Endothelial cell of umbilical vein (primary cell): ENCODE measurements around the gene TRIM24. TPM values are rescaled to one million over a fixed set of nuclear protein-coding genes. Genes with fewer than 3 reads are reported as not detected.

Experiments
- BruUV-seq: library from RNA; stranded (reverse); fragments of 400-500 nt; replicated peaks from 2 replicates; lab custom pipeline; 2021; lab: Mats Ljungman, UMichigan
- CTCF ChIA-PET: fragments of 300-600, 350-600 bp; sonication (Branson Sonifier 250); formaldehyde crosslinking; loops from one replicate; lab custom pipeline; 2021; ENCODE audit warnings: antibody characterized with exemption, inconsistent platforms; lab: Charles Lee
- POLR2A ChIA-PET: fragments of 300-600, 350-600 bp; sonication (Branson Sonifier 250); formaldehyde crosslinking; loops from one replicate; lab custom pipeline; 2021; ENCODE audit warnings: antibody characterized with exemption, inconsistent platforms; lab: Charles Lee
- DNase-seq: peaks from one replicate; pipeline ENCODE4 v3.0.0-alpha.2; 2011; ENCODE audit warnings: low read depth, low spot score
- FAIRE-seq: peaks from 2 replicates; lab custom pipeline; 2011; peaks lifted over from hg19 to GRCh38; lab: Jason Lieb, UNC
- H2AFZ ChIP-seq: 2 replicates; pipeline ENCODE4 v1.6.0; 2012; ENCODE audit warnings: low read depth, low read length, control low read depth, inconsistent platforms
- H3K27ac ChIP-seq: 2 replicates; pipeline ENCODE4 v1.5.1; 2011; ENCODE audit warnings: low read depth, mild to moderate bottlenecking, control low read depth, low read length, moderate library complexity; ENCODE audit not compliant: insufficient read depth
- H3K27me3 ChIP-seq, 2 experiments: 2 replicates each; pipeline versions ENCODE4 v1.6.0 to v1.6.1; 2011; ENCODE audit warnings: low read length in 2 of 2, mixed read lengths in 1 of 2; ENCODE audit not compliant: control insufficient read depth in 2 of 2, insufficient read depth in 2 of 2
- H3K36me3 ChIP-seq, 2 experiments: 2 replicates in 1 of 2; 3 replicates in 1 of 2; pipeline ENCODE4 v1.5.1; 2011; ENCODE audit warnings: low read length in 2 of 2, mild to moderate bottlenecking in 1 of 2, moderate library complexity in 1 of 2; ENCODE audit not compliant: control insufficient read depth in 2 of 2, insufficient read depth in 2 of 2; ENCODE audit errors: extremely low read depth in 1 of 2
- H3K4me1 ChIP-seq: 3 replicates; pipeline ENCODE4 v1.5.1; 2011; ENCODE audit warnings: mild to moderate bottlenecking, low read length; ENCODE audit not compliant: control insufficient read depth, insufficient read depth; ENCODE audit errors: extremely low read depth
- H3K4me2 ChIP-seq: 2 replicates; pipeline ENCODE4 v1.6.1; 2011; ENCODE audit warnings: low read length, control low read depth, mixed read lengths; ENCODE audit not compliant: insufficient read depth
- H3K4me3 ChIP-seq, 3 experiments: fragments of 200-600 bp in 1 of 3; sonication (generic), shearing (Covaris generic) in 1 of 3; replicated peaks in 1 of 3; 2 replicates each; pipeline ENCODE4 v1.5.1; 2011 to 2016; ENCODE audit warnings: control low read depth in 3 of 3, low read length in 3 of 3, mild to moderate bottlenecking in 2 of 3, inconsistent platforms in 1 of 3, low read depth in 1 of 3, moderate library complexity in 1 of 3; ENCODE audit not compliant: insufficient read depth in 1 of 3
- H3K79me2 ChIP-seq: 2 replicates; pipeline ENCODE4 v1.6.0; 2012; ENCODE audit warnings: low read length, inconsistent platforms; ENCODE audit not compliant: control insufficient read depth, insufficient read depth
- H3K9ac ChIP-seq: replicated peaks from 2 replicates; pipeline ENCODE3; 2011; ENCODE audit warnings: low read length, control low read depth; ENCODE audit not compliant: insufficient read depth; ENCODE audit errors: extremely low read depth
- H3K9me1 ChIP-seq: replicated peaks from 3 replicates; pipeline ENCODE4 v1.6.0; 2011; ENCODE audit warnings: mild to moderate bottlenecking, low read length; ENCODE audit not compliant: control insufficient read depth, insufficient read depth; ENCODE audit errors: extremely low read depth
- H3K9me3 ChIP-seq: replicated peaks from 2 replicates; pipeline ENCODE4 v1.5.1; 2012; ENCODE audit warnings: low read length, inconsistent platforms; ENCODE audit not compliant: control insufficient read depth, insufficient read depth
- H4K20me1 ChIP-seq: replicated peaks from 2 replicates; pipeline ENCODE3; 2011; ENCODE audit warnings: mild to moderate bottlenecking, low read length; ENCODE audit not compliant: control insufficient read depth, insufficient read depth; ENCODE audit errors: extremely low read depth
- CTCF ChIP-seq, 2 donors: IDR thresholded peaks; 1 replicate in 1 of 2; 2 replicates in 1 of 2; pipeline ENCODE4 v1.5.1; 2011; ENCODE audit warnings: low read length in 2 of 2, mild to moderate bottlenecking in 2 of 2, moderate library complexity in 2 of 2, control low read depth in 1 of 2, inconsistent platforms in 1 of 2, low read depth in 1 of 2; ENCODE audit not compliant: insufficient read depth in 1 of 2; ENCODE audit errors: extremely low read depth in 1 of 2
- EZH2 ChIP-seq: IDR thresholded peaks from 2 replicates; pipeline ENCODE4 v1.6.1; 2012; ENCODE audit warnings: borderline replicate concordance, low read depth, mild to moderate bottlenecking, moderate library complexity, low read length, inconsistent platforms; ENCODE audit not compliant: severe bottlenecking
- FOS ChIP-seq: IDR thresholded peaks from 2 replicates; pipeline ENCODE4 v1.6.1; 2011; ENCODE audit warnings: mild to moderate bottlenecking, low read length, moderate library complexity, borderline replicate concordance; ENCODE audit not compliant: insufficient read depth
- GATA2 ChIP-seq: IDR thresholded peaks from 2 replicates; pipeline ENCODE4 v1.7.0; 2011; ENCODE audit warnings: low read depth, mild to moderate bottlenecking, moderate library complexity, mixed read lengths, low read length; ENCODE audit not compliant: insufficient read length, insufficient read depth
- JUN ChIP-seq: IDR thresholded peaks from 2 replicates; pipeline ENCODE4 v1.6.1; 2011; ENCODE audit warnings: borderline replicate concordance, low read depth; ENCODE audit not compliant: insufficient read length, insufficient read depth
- MAX ChIP-seq: IDR thresholded peaks from 2 replicates; pipeline ENCODE4 v1.6.1; 2011; ENCODE audit not compliant: insufficient read depth, insufficient read length
- MYC ChIP-seq: IDR thresholded peaks from one replicate; pipeline ENCODE4 v1.6.1; 2011; ENCODE audit warnings: mild to moderate bottlenecking, low read depth, low read length
- POLR2A ChIP-seq: IDR thresholded peaks from 2 replicates; pipeline ENCODE4 v1.6.1; 2012; ENCODE audit warnings: low read depth, mild to moderate bottlenecking, control low read depth, low read length
- POLR2AphosphoS5 ChIP-seq: IDR thresholded peaks from 2 replicates; pipeline ENCODE4 v1.6.1; 2012; ENCODE audit warnings: low read depth, mild to moderate bottlenecking, control low read depth, low read length, moderate library complexity; ENCODE audit not compliant: insufficient read depth
- dilution Hi-C: fragments of 300-500 bp; cut with MboI; formaldehyde crosslinking; loops from one replicate; pipeline ENCODE4 v1.15.0; 2019; ENCODE audit warnings: low sequenced_read_pairs; ENCODE audit not compliant: extremely low pct_ligation_motif_present
- intact Hi-C: fragments of 100-400 bp; cut with micrococcal nuclease; formaldehyde crosslinking; loops from one replicate; pipeline ENCODE4 v1.10.0; 2022
- polyA plus RNA-seq, 4 experiments: library from polyadenylated mRNA; depleted of rRNA in 3 of 4; stranded (reverse) in 3 of 4; unstranded in 1 of 4; fragments of >200 nt; gene quantifications; 2 replicates each; pipeline versions ENCODE4 v1.2.1 to v1.2.3, GENCODE V29; 2011 to 2012; ENCODE audit warnings: missing spikeins in 1 of 4
- total RNA-seq: library from RNA; stranded (reverse); gene quantifications from 2 replicates; pipeline ENCODE4 v1.2.3, GENCODE V29; 2021

TRIM24 gene
- total and polyA plus RNA-seq, 2 donors (not counting 3 experiments of a cell fraction or from before 2014, with no cell fraction given) = 9.1 to 26.1 TPM

- no peak overlapping the region for H2AFZ ChIP-seq
- no peak overlapping the region for H3K27ac ChIP-seq
- peaks cover 17% of the 10 kb centered on the region for H3K4me1 ChIP-seq
- H3K4me2 ChIP-seq = no peak overlapping the region
- dilution Hi-C loops = no loop called here
- FAIRE-seq (no peak), DNase-seq (no peak)
- H3K27me3 ChIP-seq = no peaks in the 10 kb centered on the region
- H3K79me2 ChIP-seq = no peaks in the 10 kb centered on the region
- ChIA-PET CTCF (no interaction called here), POLR2A (no interaction called here)
- BruUV-seq = no TSS peak
- peaks cover 2 to 16% of the 10 kb centered on the region in 2 experiments for H3K36me3 ChIP-seq
- no peaks in the 10 kb centered on the region for H3K9me3 ChIP-seq
- no peak overlapping the region for H3K4me3 ChIP-seq
- intact Hi-C loops = no loop called here
- H4K20me1 ChIP-seq = no peaks in the 10 kb centered on the region
- TF ChIP-seq MAX (no peak), JUN (no peak), CTCF (IDR thresholded peaks at IDR 0.05; ENCODE audit: extremely low read depth in 1 of 2, insufficient read depth in 1 of 2, low read depth in 1 of 2, low read length in 2 of 2) (no peak), POLR2AphosphoS5 (no peak), FOS (no peak), GATA2 (no peak), MYC (no peak), POLR2A (no peak), EZH2 (no peak)
- no peak overlapping the region for H3K9ac ChIP-seq
- no peaks in the 10 kb centered on the region for H3K9me1 ChIP-seq
These were observed 90.3 kb downstream of the TRIM24 start for GRCh38 chr7:138550337-138550736.
